ENCODE data around the gene TRPV3. TPM values are rescaled to one million over a fixed set of nuclear protein-coding genes. Genes with fewer than 3 reads are reported as not detected.

The TRPV3 gene
- total and polyA plus RNA-seq, 10 donors = 0.13 to 2.0 (median 0.99) TPM

- Histone ChIP-seq H3K27ac (no peak overlapping the region), H3K27me3 (replicated peaks in 1 of 7) (peaks cover 0 to 26% (median 0%) of the 10 kb centered on the region in 7 donors), H3K36me3 (no peaks in the 10 kb centered on the region), H3K9me3 (peaks cover 0 to 3% (median 0%) of the 10 kb centered on the region in 8 donors), H3K4me1 (peaks cover 0 to 15% (median 0%) of the 10 kb centered on the region in 6 donors), H3K4me3 (no peak overlapping the region)
- no peak for DNase-seq
- no peak for TF ChIP-seq CTCF (IDR thresholded peaks at IDR 0.05 in 8 of 11, conservative IDR thresholded peaks at IDR 0.05 in 3 of 11)
- intact Hi-C loops (cut with DNase I; ENCODE audit: low total_unique reads) = no loop called here
- 82 to 91% (median 89%) methylated on average over 5 of the region's 5 CpGs for WGBS, 5 donors
These were observed 20.9 kb downstream of the TRPV3 start for GRCh38 chr17:3536716-3537115.

DNA sequence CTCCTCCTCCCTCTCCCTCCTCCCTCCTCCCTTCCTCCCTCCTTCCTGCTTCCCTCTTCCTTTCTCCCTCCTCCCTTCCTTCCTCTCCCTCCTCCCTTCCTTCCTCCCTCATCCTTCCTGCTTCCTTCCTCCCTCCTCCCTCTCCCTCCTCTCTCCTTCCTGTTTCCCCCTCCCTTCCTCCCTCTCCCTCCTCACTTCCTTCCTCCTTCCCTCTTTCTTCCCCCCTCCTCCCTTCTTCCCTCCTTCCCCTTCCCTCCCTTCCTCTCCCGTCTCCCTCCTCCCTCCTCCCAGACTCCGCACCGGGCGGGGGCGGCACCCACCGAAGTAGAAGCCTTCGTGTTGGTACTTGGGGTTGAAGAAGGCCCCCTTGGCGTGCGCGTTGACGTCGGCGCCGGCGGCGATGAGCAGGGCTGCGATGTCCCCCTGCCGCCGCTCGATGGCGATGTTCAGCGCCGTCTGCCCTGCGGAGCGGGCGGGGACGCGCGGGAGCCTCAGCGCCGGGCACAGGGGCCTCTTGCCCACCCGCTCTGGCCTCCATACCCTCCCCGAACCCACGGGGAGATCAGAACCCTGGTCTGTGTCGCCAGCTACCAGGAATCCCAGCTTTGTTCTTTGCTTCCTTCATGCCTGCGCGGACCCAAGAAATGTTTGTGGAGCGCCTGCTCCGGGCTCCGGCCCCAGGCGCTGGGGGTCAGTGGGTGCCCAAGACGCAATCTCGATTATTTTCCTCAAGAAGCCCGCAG is 22.2 kb downstream of the TRPV3 start:
- peak overlapping the region in 6 of 8 donors; percentile 2 to 48 (median 12) for H3K4me3 ChIP-seq
- intact Hi-C loops (cut with DNase I; ENCODE audit: low total_unique reads) = no loop called here
- TF ChIP-seq POLR2AphosphoS5 (IDR thresholded peaks at IDR 0.05) (peak in 2 of 3 donors; percentile 32 to 60), CTCF (IDR thresholded peaks at IDR 0.05 in 8 of 11, conservative IDR thresholded peaks at IDR 0.05 in 3 of 11) (peak in 10 of 11 experiments; percentile 18 to 72 (median 50)), POLR2A (IDR thresholded peaks at IDR 0.05) (no peak)
- peaks cover 0 to 32% (median 0%) of the 10 kb centered on the region in 7 donors for H3K27me3 ChIP-seq (replicated peaks in 1 of 7)
- peaks cover 0 to 15% (median 0%) of the 10 kb centered on the region in 6 donors for H3K4me1 ChIP-seq
- WGBS, 5 donors = 1 to 7% (median 6%) methylated on average over 21 to 44 of the region's 44 CpGs
- H3K36me3 ChIP-seq = no peaks in the 10 kb centered on the region
- H3K27ac ChIP-seq = peak overlapping the region in 5 of 8 donors; percentile 11 to 33 (median 27)
- H3K9me3 ChIP-seq = peaks cover 0 to under 1% (median 0%) of the 10 kb centered on the region in 8 donors
- DNase-seq = peak; percentile 87

DNA sequence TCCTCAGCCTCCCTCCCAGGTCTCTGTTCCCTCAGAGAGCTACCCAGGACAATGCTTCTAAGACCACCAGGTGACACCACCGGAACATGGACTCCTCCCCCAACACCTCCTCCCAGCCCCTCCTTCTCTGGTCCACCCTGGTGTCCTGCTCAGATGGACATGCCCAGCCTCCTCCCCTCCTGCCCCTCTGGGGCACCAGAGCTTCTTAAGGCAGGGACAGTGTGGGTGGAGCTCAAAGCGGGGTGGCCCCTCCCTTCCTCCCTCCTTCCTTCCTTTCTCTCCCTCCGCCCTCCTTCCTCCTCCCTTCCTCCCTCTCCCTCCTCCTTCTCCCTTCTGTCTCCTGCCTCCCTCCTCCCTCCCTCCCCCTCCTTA is 22.7 kb downstream of the TRPV3 start:
- H3K27me3 ChIP-seq (replicated peaks in 1 of 7) = peaks cover 0 to 38% (median 0%) of the 10 kb centered on the region in 7 donors
- TF ChIP-seq POLR2AphosphoS5 (IDR thresholded peaks at IDR 0.05) (no peak), CTCF (IDR thresholded peaks at IDR 0.05 in 8 of 11, conservative IDR thresholded peaks at IDR 0.05 in 3 of 11) (no peak), POLR2A (IDR thresholded peaks at IDR 0.05) (no peak)
- H3K9me3 ChIP-seq = no peaks in the 10 kb centered on the region
- no peak overlapping the region for H3K27ac ChIP-seq
- WGBS, 5 donors = 9 to 25% (median 19%) methylated on average over 3 of the region's 3 CpGs
- H3K36me3 ChIP-seq = no peaks in the 10 kb centered on the region
- intact Hi-C loops (cut with DNase I; ENCODE audit: low total_unique reads) = no loop called here
- H3K4me1 ChIP-seq = peaks cover 0 to 15% (median 0%) of the 10 kb centered on the region in 6 donors
- no peak overlapping the region for H3K4me3 ChIP-seq
- peak; percentile 63 for DNase-seq

DNA sequence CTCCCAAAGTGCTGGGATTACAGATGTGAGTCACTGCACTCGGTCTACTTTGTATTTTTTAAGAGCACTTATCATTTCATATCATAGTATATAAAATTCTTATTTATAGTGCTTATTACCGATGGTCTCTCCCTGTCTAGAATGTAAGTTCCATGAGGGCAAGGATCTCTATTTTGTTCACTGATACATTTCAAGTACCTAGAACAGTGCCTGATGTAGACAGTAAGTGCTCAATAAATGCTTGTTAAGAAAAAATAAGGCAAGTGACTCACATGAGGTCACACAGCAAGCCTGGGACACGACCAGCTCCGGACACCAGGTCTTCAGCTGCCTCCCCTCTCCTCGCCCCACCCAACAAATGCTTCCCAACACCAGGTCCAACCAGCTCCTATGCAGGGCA is 23.9 kb downstream of the TRPV3 start:
- 85 to 94% (median 89%) methylated on average over 5 of the region's 5 CpGs for WGBS, 5 donors

More for the DNA sequence above, 23.9 kb downstream of the TRPV3 start:
- peaks cover 0 to 15% (median 0%) of the 10 kb centered on the region in 6 donors for H3K4me1 ChIP-seq
- H3K36me3 ChIP-seq = no peaks in the 10 kb centered on the region
- intact Hi-C loops (cut with DNase I; ENCODE audit: low total_unique reads) = no loop called here
- no peaks in the 10 kb centered on the region for H3K9me3 ChIP-seq
- TF ChIP-seq POLR2A (IDR thresholded peaks at IDR 0.05) (no peak), CTCF (IDR thresholded peaks at IDR 0.05 in 8 of 11, conservative IDR thresholded peaks at IDR 0.05 in 3 of 11) (no peak), POLR2AphosphoS5 (IDR thresholded peaks at IDR 0.05) (no peak)
- H3K27me3 ChIP-seq (replicated peaks in 1 of 7) = peaks cover 0 to 47% (median 0%) of the 10 kb centered on the region in 7 donors
- no peak overlapping the region for H3K27ac ChIP-seq
- no peak overlapping the region for H3K4me3 ChIP-seq
- DNase-seq = no peak
